Lower leg skin (tissue), 3 donors: ENCODE measurements around the gene LRRC41.

ENCODE experiments used
- CTCF ChIP-seq, 3 donors: fragments of 450-650 bp; IDR thresholded peaks; one replicate each; pipeline ENCODE4 v1.5.1; 2016; ENCODE audit warnings: antibody characterized with exemption in 3 of 3, mild to moderate bottlenecking in 3 of 3, moderate library complexity in 2 of 3
- POLR2A ChIP-seq, 2 donors: fragments of 450-650 bp; IDR thresholded peaks; one replicate each; pipeline ENCODE4 v1.6.1; 2016 to 2017; ENCODE audit warnings: antibody characterized with exemption in 2 of 2, mild to moderate bottlenecking in 1 of 2, moderate library complexity in 1 of 2

GRCh38 chr1:46262508-46262907, 40.9 kb downstream of the LRRC41 start:
- no peak for TF ChIP-seq CTCF (IDR thresholded peaks at IDR 0.05)
- no peak for TF ChIP-seq POLR2A (IDR thresholded peaks at IDR 0.05)
